ENCODE results near the gene MAGIX.

The MAGIX gene

GRCh38 chrX:49214416-49214815, 51.9 kb downstream of the MAGIX start:
- H3K27ac ChIP-seq = no peak overlapping the region
- TF ChIP-seq CTCF (conservative IDR thresholded peaks at IDR 0.05) = no peak

DNA sequence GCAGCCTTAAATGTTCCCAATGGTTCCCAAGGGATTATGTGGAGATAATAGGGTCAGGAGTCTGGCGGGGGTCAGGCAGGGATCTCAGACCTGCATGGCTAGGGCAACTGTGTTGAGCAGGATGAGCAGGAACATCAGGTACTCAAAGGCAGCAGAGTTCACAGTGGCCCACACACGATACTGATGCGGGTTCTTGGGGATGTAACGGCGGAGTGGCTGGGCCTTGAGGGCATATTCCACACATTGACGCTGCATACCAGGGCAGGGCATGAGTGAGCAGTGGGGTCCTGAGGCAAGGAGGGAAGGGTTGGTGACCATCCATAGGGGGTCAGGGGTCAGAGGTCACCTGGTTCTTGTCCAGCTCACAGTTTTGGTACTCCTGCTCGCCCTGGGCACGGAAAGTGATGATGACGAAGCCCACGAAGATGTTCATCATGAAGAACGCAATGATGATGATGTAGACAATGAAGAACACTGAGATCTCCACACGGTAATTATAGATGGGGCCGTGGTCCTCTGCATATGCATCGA, 52.5 kb downstream of the MAGIX start:
- no peak overlapping the region for H3K27ac ChIP-seq
- no peak for TF ChIP-seq CTCF (conservative IDR thresholded peaks at IDR 0.05)

All from VCaP (cell line).